K562 (cell line): ENCODE results near the gene GALNT15. TPM values are rescaled to one million over a fixed set of nuclear protein-coding genes. Genes with fewer than 3 reads are reported as not detected.

Source experiments
- ATAC-seq: fragments of 200-7000 bp; cut with Tn5 transposase; 3 replicates; pipeline ENCODE4 v1.9.1; 2020; ENCODE audit warnings: moderate library complexity
- BruUV-seq: library from RNA; stranded (reverse); fragments of 400-500 nt; replicated peaks from 2 replicates; lab custom pipeline; 2021; lab: Mats Ljungman, UMichigan
- CTCF ChIA-PET: fragments of 300-600 bp; formaldehyde crosslinking; extraction: SDS; loops from one replicate; lab custom pipeline; 2021; ENCODE audit warnings: low intra/inter-chr PET ratio; lab: Yijun Ruan, JAX
- POLR2A ChIA-PET: fragments of 300-600, 350-650 bp; sonication (Branson Sonifier 250); formaldehyde crosslinking; extraction: SDS; loops from one replicate; lab custom pipeline; 2021; ENCODE audit warnings: antibody characterized with exemption, inconsistent platforms; lab: Yijun Ruan, JAX
- DNase-seq, 4 experiments: peaks; one replicate each; pipeline versions ENCODE4 v3.0.0 to v3.0.0-alpha.2; 2011 to 2018; ENCODE audit warnings: low spot score in 3 of 4, mixed read lengths in 3 of 4; ENCODE audit errors: extremely low read depth in 1 of 4
- FAIRE-seq: peaks from 2 replicates; lab custom pipeline; 2011; peaks lifted over from hg19 to GRCh38; lab: Jason Lieb, UNC
- H2AFZ ChIP-seq: 2 replicates; pipeline ENCODE4 v1.6.0; 2011; ENCODE audit warnings: low read depth, low read length, control low read depth, inconsistent platforms
- H3K27ac ChIP-seq: fragments of 200-600 bp; 3 replicates; pipeline ENCODE4 v1.8.0; 2011; ENCODE audit warnings: low read depth, mild to moderate bottlenecking, control low read depth, inconsistent platforms, low read length, moderate library complexity, mixed read lengths; ENCODE audit errors: extremely low read depth
- H3K27me3 ChIP-seq, 2 experiments: fragments of 300-600 bp in 1 of 2; 2 replicates in 1 of 2; 3 replicates in 1 of 2; pipeline versions ENCODE4 v1.6.0 to v1.8.0; 2011; ENCODE audit warnings: inconsistent platforms in 2 of 2, low read length in 2 of 2, mild to moderate bottlenecking in 1 of 2, mixed read lengths in 1 of 2, moderate library complexity in 1 of 2; ENCODE audit not compliant: control insufficient read depth in 2 of 2, insufficient read depth in 2 of 2
- H3K36me3 ChIP-seq: fragments of 300-600 bp; 3 replicates; pipeline ENCODE4 v1.8.0; 2011; ENCODE audit warnings: mild to moderate bottlenecking, low read length, inconsistent platforms; ENCODE audit not compliant: control insufficient read depth, insufficient read depth
- H3K4me1 ChIP-seq, 2 experiments: fragments of 200-600 bp in 1 of 2; replicated peaks in 1 of 2; 2 replicates in 1 of 2; 3 replicates in 1 of 2; pipeline versions ENCODE4 v1.5.1 to v1.8.0; 2011; ENCODE audit warnings: inconsistent platforms in 2 of 2, low read length in 2 of 2, mild to moderate bottlenecking in 1 of 2, mixed read lengths in 1 of 2, moderate library complexity in 1 of 2; ENCODE audit not compliant: control insufficient read depth in 2 of 2, insufficient read depth in 2 of 2
- H3K4me2 ChIP-seq: 2 replicates; pipeline ENCODE4 v1.6.1; 2011; ENCODE audit warnings: low read length, control low read depth, inconsistent platforms, mixed read lengths; ENCODE audit not compliant: insufficient read depth
- H3K4me3 ChIP-seq: fragments of 200-600 bp; sonication (generic), shearing (Covaris generic); 2 replicates; pipeline ENCODE4 v1.5.1; 2016; ENCODE audit warnings: control low read depth, inconsistent platforms
- H3K79me2 ChIP-seq: fragments of 200-600 bp; 3 replicates; pipeline ENCODE4 v1.8.0; 2011; ENCODE audit warnings: low read length, inconsistent platforms; ENCODE audit not compliant: control insufficient read depth, insufficient read depth
- H3K9ac ChIP-seq, 2 experiments: 2 replicates each; pipeline versions ENCODE4 v1.6.0 to v1.6.1; 2011; ENCODE audit warnings: low read depth in 2 of 2, low read length in 2 of 2, control low read depth in 1 of 2, inconsistent platforms in 1 of 2, mild to moderate bottlenecking in 1 of 2, mixed read lengths in 1 of 2; ENCODE audit not compliant: insufficient read depth in 1 of 2
- H3K9me1 ChIP-seq: one replicate; pipeline ENCODE4 v1.6.0; 2011; ENCODE audit warnings: inconsistent platforms, mild to moderate bottlenecking, low read length, moderate library complexity; ENCODE audit not compliant: control insufficient read depth, insufficient read depth
- H3K9me3 ChIP-seq: replicated peaks from 2 replicates; pipeline ENCODE4 v1.5.1; 2011; ENCODE audit warnings: low read depth, low read length, inconsistent platforms; ENCODE audit not compliant: control insufficient read depth, insufficient read depth
- H4K20me1 ChIP-seq: replicated peaks from 2 replicates; pipeline ENCODE4 v1.6.1; 2011; ENCODE audit warnings: low read length, inconsistent platforms, mixed read lengths; ENCODE audit not compliant: control insufficient read depth, insufficient read depth
- BRD9 ChIP-seq: fragments of 450-650 bp; IDR thresholded peaks from 2 replicates; pipeline ENCODE4 v1.6.1; 2018; ENCODE audit warnings: low read depth; ENCODE audit not compliant: partially characterized antibody
- CCAR2 ChIP-seq: fragments of 200-400 bp; formaldehyde crosslinking; IDR thresholded peaks from 2 replicates; pipeline ENCODE4 v1.6.1; 2017; ENCODE audit warnings: mild to moderate bottlenecking, low read depth, low read length
- ETV5 ChIP-seq: sonication (generic); formaldehyde crosslinking; IDR thresholded peaks from 2 replicates; pipeline ENCODE4 v1.4.0; 2020; ENCODE audit warnings: low read depth, mild to moderate bottlenecking, missing genetic modification reagents
- KAT7 ChIP-seq: sonication (generic); formaldehyde crosslinking; IDR thresholded peaks from 2 replicates; pipeline ENCODE4 v1.8.0; 2022; ENCODE audit warnings: missing genetic modification reagents, mild to moderate bottlenecking, borderline replicate concordance
- LCOR ChIP-seq: sonication (generic); formaldehyde crosslinking; IDR thresholded peaks from 2 replicates; pipeline ENCODE4 v1.8.0; 2022; ENCODE audit warnings: mild to moderate bottlenecking, missing genetic modification reagents
- MAFF ChIP-seq: IDR thresholded peaks from 2 replicates; pipeline ENCODE4 v1.6.1; 2012; ENCODE audit warnings: low read length, improper control_type of control experiment
- NR4A1 ChIP-seq, 2 experiments: fragments of 250-450 bp in 1 of 2; fragments of 450-650 bp in 1 of 2; sonication (Bioruptor Pico) in 1 of 2; IDR thresholded peaks; 2 replicates each; pipeline versions ENCODE4 v1.4.0 to v1.6.1; 2016 to 2020; ENCODE audit warnings: mild to moderate bottlenecking in 2 of 2, missing compliant biosample characterization in 1 of 2, missing genetic modification characterization in 1 of 2, moderate library complexity in 1 of 2
- SMARCC2 ChIP-seq: fragments of 450-650 bp; IDR thresholded peaks from 2 replicates; pipeline ENCODE4 v1.6.1; 2017; ENCODE audit warnings: antibody characterized with exemption, moderate library complexity, mild to moderate bottlenecking, low read depth
- WGBS: fragments of 100-300 bp; shearing (Covaris generic); methylation state at CpG from one replicate; pipeline ENCODE4 v1.1.6; 2016; ENCODE audit warnings: low coverage, mixed read lengths; ENCODE audit not compliant: insufficient coverage; ENCODE audit errors: missing lambda C conversion rate; 5-methylcytosine and 5-hydroxymethylcytosine counted together
- in situ Hi-C: fragments of 300-500 bp; cut with MboI; formaldehyde crosslinking; loops from 4 replicates; pipeline ENCODE4 v1.15.0; 2018; ENCODE audit warnings: inconsistent platforms, mixed read lengths
- intact Hi-C: fragments of 100-400 bp; cut with micrococcal nuclease; formaldehyde crosslinking; loops from 2 replicates; pipeline ENCODE4 v1.14.2; 2022
- polyA plus RNA-seq, 8 experiments: library from polyadenylated mRNA; depleted of rRNA in 4 of 8; stranded (reverse) in 5 of 8; unstranded in 3 of 8; fragments of >200 nt; fragmentation: Nextera tagmentation in 2 of 8; fragmentation: Illumina TruSeq in 1 of 8; extraction: Ambion mirVana in 2 of 8; extraction: Trizol in 1 of 8; gene quantifications; 2 replicates each; pipeline versions ENCODE4 v1.2.1 to v1.2.3, GENCODE V29; 2011 to 2014; ENCODE audit warnings: inconsistent platforms in 1 of 8, missing spikeins in 1 of 8
- total RNA-seq, 7 experiments: library from RNA; depleted of rRNA in 6 of 7; stranded (reverse); fragments of >200 nt in 6 of 7; fragmentation: Illumina TruSeq in 2 of 7; extraction: Trizol in 2 of 7; gene quantifications; 2 replicates each; pipeline versions ENCODE4 v1.2.1 to v1.2.3, GENCODE V29; 2011 to 2021; ENCODE audit warnings: low replicate concordance in 1 of 7
- TF ChIP-seq, protein P1 (sequence below): sonication (generic); IDR thresholded peaks from 2 replicates; pipeline ENCODE4 v1.6.1; 2016
- TF ChIP-seq, protein P2 (sequence below): fragments of 450-650 bp; IDR thresholded peaks from 2 replicates; pipeline ENCODE4 v1.6.1; 2016; ENCODE audit warnings: mild to moderate bottlenecking
- TF ChIP-seq, protein P3 (sequence below): sonication (generic); formaldehyde crosslinking; IDR thresholded peaks from 2 replicates; pipeline ENCODE4 v1.8.0; 2022; ENCODE audit warnings: missing genetic modification reagents, mild to moderate bottlenecking, moderate library complexity, borderline replicate concordance
- TF ChIP-seq, protein P4 (sequence below): sonication (generic); formaldehyde crosslinking; IDR thresholded peaks from 2 replicates; pipeline ENCODE4 v1.8.1; 2023; ENCODE audit warnings: mild to moderate bottlenecking, missing genetic modification reagents

Gene GALNT15
- total and polyA plus RNA-seq, 9 of the 15 experiments (the other 6 are each of a cell fraction or from before 2014, with no cell fraction given): not detected

- Histone ChIP-seq H3K9me3 (no peaks in the 10 kb centered on the region), H3K79me2 (no peaks in the 10 kb centered on the region), H2AFZ (no peak overlapping the region), H3K9me1 (no peaks in the 10 kb centered on the region), H3K4me3 (no peak overlapping the region), H3K4me1 (no peaks in the 10 kb centered on the region), H3K27ac (no peak overlapping the region), H4K20me1 (peaks cover 3% of the 10 kb centered on the region; the same call in 1 of the 2 replicates), H3K27me3 (peaks cover 21 to 31% of the 10 kb centered on the region in 2 experiments), H3K9ac (no peak overlapping the region), H3K4me2 (no peak overlapping the region), H3K36me3 (no peaks in the 10 kb centered on the region)
- ChIA-PET POLR2A (interaction anchor here (1.6 kb wide), 2 partner anchors 10 to 17 kb away, joined by 5 to 6 read pairs; no protein-coding TSS in a partner anchor), CTCF (no interaction called here)
- DNase-seq: no peak
- no peak for FAIRE-seq
- intact Hi-C loops: no loop called here
- no peak for ATAC-seq
- 0% methylated on average over 1 of the region's 1 CpG for WGBS
- in situ Hi-C loops: loop anchor here (10.0 kb wide), 1 partner anchor 357 kb away; no protein-coding TSS in a partner anchor
- no peak for TF ChIP-seq ETV5 (CRISPR knock-in tag)
- TF ChIP-seq BRD9: no peak
- TF ChIP-seq, protein P1, sequence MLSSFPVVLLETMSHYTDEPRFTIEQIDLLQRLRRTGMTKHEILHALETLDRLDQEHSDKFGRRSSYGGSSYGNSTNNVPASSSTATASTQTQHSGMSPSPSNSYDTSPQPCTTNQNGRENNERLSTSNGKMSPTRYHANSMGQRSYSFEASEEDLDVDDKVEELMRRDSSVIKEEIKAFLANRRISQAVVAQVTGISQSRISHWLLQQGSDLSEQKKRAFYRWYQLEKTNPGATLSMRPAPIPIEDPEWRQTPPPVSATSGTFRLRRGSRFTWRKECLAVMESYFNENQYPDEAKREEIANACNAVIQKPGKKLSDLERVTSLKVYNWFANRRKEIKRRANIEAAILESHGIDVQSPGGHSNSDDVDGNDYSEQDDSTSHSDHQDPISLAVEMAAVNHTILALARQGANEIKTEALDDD: no peak
- no peak for TF ChIP-seq NR4A1 (CRISPR knock-in tag; IDR thresholded peaks at IDR 0.05)
- TF ChIP-seq NR4A1 (tag; IDR thresholded peaks at IDR 0.05): no peak
- TF ChIP-seq, protein P2, sequence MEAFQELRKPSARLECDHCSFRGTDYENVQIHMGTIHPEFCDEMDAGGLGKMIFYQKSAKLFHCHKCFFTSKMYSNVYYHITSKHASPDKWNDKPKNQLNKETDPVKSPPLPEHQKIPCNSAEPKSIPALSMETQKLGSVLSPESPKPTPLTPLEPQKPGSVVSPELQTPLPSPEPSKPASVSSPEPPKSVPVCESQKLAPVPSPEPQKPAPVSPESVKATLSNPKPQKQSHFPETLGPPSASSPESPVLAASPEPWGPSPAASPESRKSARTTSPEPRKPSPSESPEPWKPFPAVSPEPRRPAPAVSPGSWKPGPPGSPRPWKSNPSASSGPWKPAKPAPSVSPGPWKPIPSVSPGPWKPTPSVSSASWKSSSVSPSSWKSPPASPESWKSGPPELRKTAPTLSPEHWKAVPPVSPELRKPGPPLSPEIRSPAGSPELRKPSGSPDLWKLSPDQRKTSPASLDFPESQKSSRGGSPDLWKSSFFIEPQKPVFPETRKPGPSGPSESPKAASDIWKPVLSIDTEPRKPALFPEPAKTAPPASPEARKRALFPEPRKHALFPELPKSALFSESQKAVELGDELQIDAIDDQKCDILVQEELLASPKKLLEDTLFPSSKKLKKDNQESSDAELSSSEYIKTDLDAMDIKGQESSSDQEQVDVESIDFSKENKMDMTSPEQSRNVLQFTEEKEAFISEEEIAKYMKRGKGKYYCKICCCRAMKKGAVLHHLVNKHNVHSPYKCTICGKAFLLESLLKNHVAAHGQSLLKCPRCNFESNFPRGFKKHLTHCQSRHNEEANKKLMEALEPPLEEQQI: no peak
- TF ChIP-seq MAFF: no peak
- no peak for TF ChIP-seq CCAR2
- no peak for TF ChIP-seq SMARCC2
- no peak for TF ChIP-seq KAT7 (CRISPR knock-in tag)
- TF ChIP-seq, protein P3, sequence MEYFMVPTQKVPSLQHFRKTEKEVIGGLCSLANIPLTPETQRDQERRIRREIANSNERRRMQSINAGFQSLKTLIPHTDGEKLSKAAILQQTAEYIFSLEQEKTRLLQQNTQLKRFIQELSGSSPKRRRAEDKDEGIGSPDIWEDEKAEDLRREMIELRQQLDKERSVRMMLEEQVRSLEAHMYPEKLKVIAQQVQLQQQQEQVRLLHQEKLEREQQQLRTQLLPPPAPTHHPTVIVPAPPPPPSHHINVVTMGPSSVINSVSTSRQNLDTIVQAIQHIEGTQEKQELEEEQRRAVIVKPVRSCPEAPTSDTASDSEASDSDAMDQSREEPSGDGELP (CRISPR knock-in tag): no peak
- no peak for TF ChIP-seq LCOR (CRISPR knock-in tag)
- TF ChIP-seq, protein P4, sequence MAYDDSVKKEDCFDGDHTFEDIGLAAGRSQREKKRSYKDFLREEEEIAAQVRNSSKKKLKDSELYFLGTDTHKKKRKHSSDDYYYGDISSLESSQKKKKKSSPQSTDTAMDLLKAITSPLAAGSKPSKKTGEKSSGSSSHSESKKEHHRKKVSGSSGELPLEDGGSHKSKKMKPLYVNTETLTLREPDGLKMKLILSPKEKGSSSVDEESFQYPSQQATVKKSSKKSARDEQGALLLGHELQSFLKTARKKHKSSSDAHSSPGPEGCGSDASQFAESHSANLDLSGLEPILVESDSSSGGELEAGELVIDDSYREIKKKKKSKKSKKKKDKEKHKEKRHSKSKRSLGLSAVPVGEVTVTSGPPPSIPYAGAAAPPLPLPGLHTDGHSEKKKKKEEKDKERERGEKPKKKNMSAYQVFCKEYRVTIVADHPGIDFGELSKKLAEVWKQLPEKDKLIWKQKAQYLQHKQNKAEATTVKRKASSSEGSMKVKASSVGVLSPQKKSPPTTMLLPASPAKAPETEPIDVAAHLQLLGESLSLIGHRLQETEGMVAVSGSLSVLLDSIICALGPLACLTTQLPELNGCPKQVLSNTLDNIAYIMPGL (CRISPR knock-in tag): no peak
- BruUV-seq: no TSS peak
Measured at GRCh38 chr3:16171825-16172224, 2.7 kb upstream of the GALNT15 start.
